ENCODE measurements around the gene RAB3D. TPM values are rescaled to one million over a fixed set of nuclear protein-coding genes. Genes with fewer than 3 reads are reported as not detected.

RAB3D gene
- total and polyA plus RNA-seq, 5 experiments from 2014 or later, result 0.80 to 4.9 (median 1.4) TPM

DNA sequence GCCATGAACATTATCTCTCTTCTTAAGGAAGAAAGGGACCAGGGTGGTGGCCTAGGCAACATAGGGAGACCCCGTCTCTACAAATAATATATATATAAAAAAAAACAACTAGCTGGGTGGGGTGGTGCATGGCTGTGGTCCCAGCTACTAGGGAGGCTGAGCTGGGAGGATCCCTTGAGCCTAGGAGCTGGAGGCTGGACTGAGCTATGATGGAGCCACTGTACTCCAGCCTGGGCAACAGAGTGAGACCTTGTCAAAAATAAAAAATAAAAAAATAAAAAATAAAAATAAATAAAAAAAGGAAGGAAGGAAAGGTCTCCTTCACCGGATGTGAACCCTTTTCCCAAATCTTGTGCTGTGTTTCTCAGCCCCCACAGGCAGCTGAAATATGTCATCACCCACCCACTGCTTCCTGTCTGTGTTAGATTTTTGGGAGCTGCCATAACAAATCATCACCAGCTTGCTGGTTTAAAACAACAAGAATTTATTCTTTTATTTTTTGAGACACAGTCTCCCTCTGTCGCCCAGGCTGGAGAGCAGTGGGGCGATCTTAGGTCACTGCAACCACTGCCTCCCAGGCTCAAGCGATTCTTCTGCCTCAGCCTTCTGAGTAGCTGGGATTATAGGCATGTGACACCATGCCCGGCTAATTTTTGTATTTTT, 53.0 kb downstream of the RAB3D start:
- no peak overlapping the region for H3K4me3 Mint-ChIP-seq
- POLR2A ChIA-PET, result interaction anchor here (0.7 kb wide), 1 partner anchor 265 kb away, joined by 6 read pairs; no protein-coding TSS in a partner anchor

DNA sequence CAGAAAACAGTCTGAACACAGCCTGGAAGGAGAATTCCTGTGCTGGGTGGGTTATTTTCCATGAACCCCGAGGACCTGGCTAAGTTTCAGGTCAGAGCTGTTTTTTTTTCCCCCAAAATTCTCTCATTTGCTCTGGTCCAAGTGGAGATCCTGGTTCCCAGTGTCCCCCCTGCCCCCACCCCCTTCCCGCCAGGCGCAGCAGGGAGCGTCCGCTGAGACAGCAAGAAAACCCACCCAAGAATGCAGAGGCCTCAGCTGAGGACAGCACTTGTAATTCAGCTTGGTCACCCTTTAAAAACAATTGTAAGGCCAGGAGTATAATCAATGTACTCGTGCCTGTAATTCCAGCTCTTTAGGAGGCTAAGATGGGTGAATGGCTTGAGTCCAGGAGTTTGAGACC, 54.9 kb downstream of the RAB3D start:
- Mint-ChIP-seq H3K9me3 (peaks cover 0 to 15% (median 5%) of the 10 kb centered on the region in 9 donors), H3K4me1 (peaks cover 3 to 12% (median 11%) of the 10 kb centered on the region in 4 donors), H3K4me3 (no peak overlapping the region), H3K36me3 (peaks cover 0 to 2% (median 0%) of the 10 kb centered on the region in 3 donors), H3K27me3 (peaks cover 12 to 66% (median 36%) of the 10 kb centered on the region in 5 donors), H3K27ac (no peak overlapping the region)
- DNase-seq (no peak), ATAC-seq (no peak)
- POLR2A ChIA-PET, result no interaction called here

More for the DNA sequence above, 53.0 kb downstream of the RAB3D start:
- Mint-ChIP-seq H3K36me3 (no peaks in the 10 kb centered on the region), H3K27me3 (peaks cover 16 to 77% (median 41%) of the 10 kb centered on the region in 5 donors), H3K27ac (no peak overlapping the region), H3K4me1 (peaks cover 0 to 5% (median 2%) of the 10 kb centered on the region in 4 donors), H3K9me3 (peaks cover 0 to 4% (median 0%) of the 10 kb centered on the region in 9 donors)
- DNase-seq (no peak), ATAC-seq (no peak)

DNA sequence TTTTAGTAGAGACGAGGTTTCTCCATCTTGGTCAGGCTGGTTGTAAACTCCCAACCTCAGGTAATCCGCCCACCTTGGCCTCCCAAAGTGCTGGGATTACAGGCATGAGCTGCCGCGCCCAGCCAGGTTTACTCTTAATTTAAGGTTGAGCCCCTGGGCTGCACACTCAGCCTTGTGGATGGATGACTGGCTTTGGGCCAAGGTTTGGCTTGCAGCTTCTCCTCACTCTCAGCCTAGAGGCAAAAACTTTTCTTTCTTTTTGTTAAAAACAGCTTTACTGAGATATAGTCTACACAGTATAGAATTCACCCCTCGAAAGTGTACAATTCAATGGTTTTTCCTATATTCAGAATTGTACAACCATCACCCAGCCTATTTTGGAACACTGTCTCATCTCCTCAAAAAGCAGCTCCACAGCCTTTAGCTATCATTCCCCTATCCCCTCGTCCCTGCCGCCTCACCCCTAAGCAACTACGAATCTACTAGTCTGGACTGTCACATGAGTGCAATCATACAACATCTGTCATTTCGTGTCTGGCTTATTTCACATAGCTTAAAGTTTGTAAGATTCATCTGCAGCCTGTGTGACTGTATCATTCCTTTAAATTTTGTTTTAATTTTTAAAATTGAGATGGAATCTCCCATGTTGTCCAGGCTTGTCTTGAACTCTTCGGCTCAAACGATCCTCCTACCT, 58.0 kb downstream of the RAB3D start:
- H3K4me1 Mint-ChIP-seq, result peaks cover 5 to 15% (median 14%) of the 10 kb centered on the region in 4 donors
- H3K4me3 Mint-ChIP-seq, result no peak overlapping the region
- DNase-seq (no peak), ATAC-seq (no peak)
- H3K27ac Mint-ChIP-seq, result no peak overlapping the region
- peaks cover 0 to 33% (median 9%) of the 10 kb centered on the region in 9 donors for H3K9me3 Mint-ChIP-seq
- H3K36me3 Mint-ChIP-seq, result peaks cover 0 to 2% (median 2%) of the 10 kb centered on the region in 3 donors
- H3K27me3 Mint-ChIP-seq, result peaks cover 3 to 55% (median 38%) of the 10 kb centered on the region in 5 donors
- POLR2A ChIA-PET, result interaction anchor here (0.7 kb wide), 1 partner anchor 201 kb away, joined by 3 read pairs; no protein-coding TSS in a partner anchor

DNA sequence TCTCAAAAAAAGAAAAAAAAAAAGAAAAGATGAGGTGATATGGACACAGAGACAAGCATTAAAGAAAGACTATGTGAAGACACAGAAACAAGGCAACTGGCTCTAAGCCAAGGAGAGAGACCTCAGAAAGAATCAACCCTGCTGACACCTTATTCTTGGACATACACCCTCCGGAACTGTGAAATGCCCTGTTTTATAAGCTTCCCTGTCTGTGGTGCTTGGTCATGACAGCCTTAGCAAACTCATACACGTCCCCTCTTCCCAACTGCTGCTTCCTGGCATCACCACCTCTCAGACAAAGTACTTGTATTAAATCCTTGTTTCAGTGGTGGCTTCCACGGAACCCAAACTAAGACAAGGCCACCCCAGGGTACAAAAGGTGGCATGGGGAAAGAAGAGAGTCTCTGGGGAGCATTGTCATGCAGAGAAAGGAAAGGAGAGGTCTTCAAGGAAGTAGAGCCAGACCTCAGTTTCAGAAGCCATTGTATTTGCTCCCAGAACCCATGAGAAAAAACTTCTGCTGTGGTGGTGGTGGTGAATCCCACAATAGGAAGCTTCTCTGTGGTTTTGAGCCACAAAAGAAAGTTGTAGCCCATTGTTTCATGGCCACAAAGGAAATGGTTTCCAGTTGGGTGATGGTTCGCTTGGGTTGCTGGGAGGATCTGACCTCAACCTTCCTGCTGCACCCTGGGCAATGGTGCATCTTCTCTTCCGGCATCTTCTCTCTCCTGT, 59.8 kb downstream of the RAB3D start:
- Mint-ChIP-seq H3K36me3 (peaks cover 0 to 2% (median 2%) of the 10 kb centered on the region in 3 donors), H3K27ac (peak overlapping the region in 9 of 10 donors; percentile 18 to 92 (median 38)), H3K9me3 (peaks cover 0 to 33% (median 9%) of the 10 kb centered on the region in 9 donors), H3K27me3 (peaks cover 9 to 59% (median 42%) of the 10 kb centered on the region in 5 donors), H3K4me1 (peaks cover 5 to 15% (median 14%) of the 10 kb centered on the region in 4 donors), H3K4me3 (peak overlapping the region; percentile 13 to 83 (median 56))
- DNase-seq, result peak in 8 of 10 donors; percentile 39 to 77 (median 64)
- POLR2A ChIA-PET, result interaction anchor here (0.6 to 0.9 kb wide), 7 partner anchors 18 to 1417 kb away, joined by 3 to 9 read pairs (median 4); partner anchors contain the start of gene SWSAP1
- ATAC-seq, result peak; percentile 93 to 97

DNA sequence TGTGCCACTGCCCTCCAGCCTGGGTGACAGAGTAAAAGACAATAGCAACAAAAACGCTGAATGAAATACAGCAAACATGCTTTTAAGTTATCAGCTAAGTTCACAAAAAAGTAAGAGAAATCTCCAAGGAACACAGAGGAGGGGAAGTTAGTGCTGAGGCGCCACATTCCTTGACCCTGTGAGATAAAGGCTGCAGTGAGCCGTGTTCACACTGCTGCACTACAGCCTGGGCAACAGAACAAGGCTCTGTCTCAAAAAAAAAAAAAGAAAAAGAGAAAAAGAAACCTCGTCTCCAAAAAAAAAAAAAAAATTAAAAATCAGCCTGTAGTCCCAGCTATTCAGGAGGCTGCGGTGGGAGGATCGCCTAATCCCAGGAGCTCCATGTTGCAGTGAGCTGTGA, 60.8 kb downstream of the RAB3D start:
- no peak overlapping the region for H3K27ac Mint-ChIP-seq

DNA sequence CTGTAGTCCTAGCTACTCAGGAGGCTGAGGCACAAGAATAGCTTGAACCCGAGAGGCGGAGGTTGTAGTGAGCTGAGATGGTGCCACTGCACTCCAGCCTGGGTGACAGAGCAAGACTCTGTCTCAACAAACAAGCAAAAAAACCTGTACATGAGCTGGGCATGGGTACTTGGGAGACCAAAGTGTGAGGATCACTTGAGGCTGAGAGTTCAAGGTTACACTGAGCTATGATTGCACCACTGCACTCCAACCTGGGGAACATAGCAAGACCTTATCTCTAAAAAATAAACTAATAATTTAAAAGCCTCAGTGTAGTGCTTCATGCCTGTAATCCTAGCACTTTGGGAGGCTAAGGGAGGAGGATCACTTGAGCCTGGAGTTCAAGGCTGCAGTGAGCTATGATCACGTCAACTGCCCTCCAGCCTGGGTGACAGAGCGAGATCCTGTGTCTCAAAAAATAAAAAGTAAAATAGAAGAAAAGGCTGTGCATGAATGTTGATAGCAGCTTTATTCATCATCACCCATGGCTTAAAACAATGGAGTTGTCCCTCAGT, 64.8 kb downstream of the RAB3D start:
- peaks cover 0 to 2% (median under 1%) of the 10 kb centered on the region in 3 donors for H3K36me3 Mint-ChIP-seq
- DNase-seq (no peak), ATAC-seq (no peak)
- H3K27ac Mint-ChIP-seq, result no peak overlapping the region
- H3K4me3 Mint-ChIP-seq, result no peak overlapping the region
- H3K9me3 Mint-ChIP-seq, result peaks cover 0 to 23% (median 4%) of the 10 kb centered on the region in 9 donors
- H3K27me3 Mint-ChIP-seq, result peaks cover 11 to 57% (median 29%) of the 10 kb centered on the region in 5 donors
- H3K4me1 Mint-ChIP-seq, result peaks cover 3 to 4% (median 4%) of the 10 kb centered on the region in 4 donors
- POLR2A ChIA-PET, result no interaction called here

More for the DNA sequence above, 60.8 kb downstream of the RAB3D start:
- DNase-seq (no peak), ATAC-seq (no peak)
- peak overlapping the region in 2 of 10 donors; percentile 14 to 33 for H3K4me3 Mint-ChIP-seq
- peaks cover 0 to 2% (median 2%) of the 10 kb centered on the region in 3 donors for H3K36me3 Mint-ChIP-seq
- peaks cover 6 to 61% (median 41%) of the 10 kb centered on the region in 5 donors for H3K27me3 Mint-ChIP-seq
- POLR2A ChIA-PET, result interaction anchor here (0.6 kb wide), 2 partner anchors 102 to 377 kb away, joined by 4 read pairs; no protein-coding TSS in a partner anchor
- peaks cover 0 to 33% (median 9%) of the 10 kb centered on the region in 9 donors for H3K9me3 Mint-ChIP-seq
- H3K4me1 Mint-ChIP-seq, result peaks cover 5 to 15% (median 14%) of the 10 kb centered on the region in 4 donors

DNA sequence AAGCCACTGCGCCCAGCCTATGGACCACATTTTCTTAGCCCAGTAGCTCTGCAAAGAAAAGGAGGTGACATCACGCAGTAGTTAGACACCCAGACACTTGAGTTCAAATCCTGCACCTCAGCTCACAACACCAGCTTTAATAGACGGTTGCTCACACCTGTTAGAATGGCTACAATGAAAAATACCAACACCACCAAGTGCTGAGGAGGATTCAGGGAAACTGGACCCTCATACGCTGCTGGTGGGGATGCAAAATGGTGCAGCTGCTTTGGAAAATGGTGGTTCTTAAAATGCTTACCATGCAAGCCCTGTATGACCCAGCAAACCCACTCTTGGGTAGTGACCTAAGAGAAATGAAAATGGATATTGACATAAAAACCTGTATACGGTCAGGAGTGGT, 65.5 kb downstream of the RAB3D start:
- peaks cover 0 to 17% (median 0%) of the 10 kb centered on the region in 9 donors for H3K9me3 Mint-ChIP-seq
- ATAC-seq, result no peak
- H3K27me3 Mint-ChIP-seq, result peaks cover 15 to 61% (median 29%) of the 10 kb centered on the region in 5 donors
- DNase-seq, result no peak
- H3K36me3 Mint-ChIP-seq, result peaks cover 0 to 2% (median 0%) of the 10 kb centered on the region in 3 donors
- peak overlapping the region in 1 of 10 donors; percentile 67 for H3K27ac Mint-ChIP-seq
- POLR2A ChIA-PET, result no interaction called here
- peaks cover 0 to 2% (median under 1%) of the 10 kb centered on the region in 4 donors for H3K4me1 Mint-ChIP-seq
- H3K4me3 Mint-ChIP-seq, result no peak overlapping the region

DNA sequence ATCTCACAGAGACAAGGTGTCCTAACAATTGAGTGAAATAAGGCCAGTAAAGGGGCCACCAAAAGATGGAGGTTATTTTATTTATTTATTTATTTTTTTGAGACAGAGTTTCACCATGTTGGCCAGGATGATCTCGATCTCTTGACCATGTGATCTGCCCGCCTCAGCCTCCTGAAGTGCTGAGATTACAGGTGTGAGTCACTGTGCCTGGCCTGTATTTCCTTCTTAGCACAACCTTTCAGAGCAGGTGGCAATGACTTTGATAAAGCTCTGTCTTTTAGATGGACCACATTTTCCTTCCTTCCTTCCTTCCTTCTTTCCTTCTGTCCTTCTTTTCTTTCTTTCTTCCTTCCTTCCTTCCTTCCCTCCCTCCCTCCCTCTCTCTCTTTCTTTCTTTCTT, 66.2 kb downstream of the RAB3D start:
- Mint-ChIP-seq H3K9me3 (peaks cover 0 to 16% (median 0%) of the 10 kb centered on the region in 9 donors), H3K27ac (peak overlapping the region in 1 of 10 donors; percentile 67), H3K36me3 (peaks cover 0 to 2% (median 0%) of the 10 kb centered on the region in 3 donors), H3K27me3 (peaks cover 18 to 65% (median 32%) of the 10 kb centered on the region in 5 donors), H3K4me3 (no peak overlapping the region), H3K4me1 (peaks cover 0 to 6% (median under 1%) of the 10 kb centered on the region in 4 donors)
- POLR2A ChIA-PET, result no interaction called here
- ATAC-seq (no peak), DNase-seq (no peak)

Other genes starting within 250 kb of the RAB3D start
- gene SPC24, start 183.9 kb downstream of the RAB3D start, total RNA-seq, result 1 to 10 TPM; 1.5 to 1.7 TPM
- gene SPC24, start 183.9 kb downstream of the RAB3D start, polyA plus RNA-seq, result under 1 TPM in 2 of 3 donors, not detected in 1; 0.16 to 0.47 TPM
- under 1 TPM; 0.23 to 0.36 TPM for gene KANK2, start 142.1 kb downstream of the RAB3D start, total RNA-seq
- gene KANK2, start 142.1 kb downstream of the RAB3D start, polyA plus RNA-seq, result not detected
- gene ANGPTL8, start 100.0 kb downstream of the RAB3D start, total RNA-seq, result not detected
- gene ANGPTL8, start 100.0 kb downstream of the RAB3D start, polyA plus RNA-seq, result not detected
- under 1 TPM; 0.16 to 0.34 TPM for gene DOCK6, start 77.1 kb downstream of the RAB3D start, total RNA-seq
- gene DOCK6, start 77.1 kb downstream of the RAB3D start, polyA plus RNA-seq, result not detected
- gene TSPAN16, start 43.5 kb downstream of the RAB3D start, total RNA-seq, result not detected
- not detected for gene TSPAN16, start 43.5 kb downstream of the RAB3D start, polyA plus RNA-seq
- gene TMEM205, start 6.6 kb upstream of the RAB3D start, total RNA-seq, result 10 to 100 TPM; 22.9 to 25.8 TPM
- 10 to 100 TPM; 56.6 to 76.1 (median 66.8) TPM for gene TMEM205, start 6.6 kb upstream of the RAB3D start, polyA plus RNA-seq
- gene CCDC159, start 6.9 kb upstream of the RAB3D start, total RNA-seq, result 10 to 100 TPM; 59.9 to 61.6 TPM
- 10 to 100 TPM; 13.7 to 16.8 (median 15.0) TPM for gene CCDC159, start 6.9 kb upstream of the RAB3D start, polyA plus RNA-seq
- 1 to 10 TPM; 8.4 to 8.7 TPM for gene PLPPR2, start 15.8 kb upstream of the RAB3D start, total RNA-seq
- under 1 TPM; 0.22 to 0.33 (median 0.30) TPM for gene PLPPR2, start 15.8 kb upstream of the RAB3D start, polyA plus RNA-seq
- gene SWSAP1, start 35.0 kb upstream of the RAB3D start, total RNA-seq, result 1 to 10 TPM; 5.6 to 5.7 TPM
- 1 to 10 TPM; 4.3 to 5.8 (median 4.7) TPM for gene SWSAP1, start 35.0 kb upstream of the RAB3D start, polyA plus RNA-seq
- gene EPOR, start 44.7 kb upstream of the RAB3D start, total RNA-seq, result 1 to 10 TPM; 5.1 to 6.2 TPM
- 1 to 10 TPM; 5.1 to 6.9 (median 5.9) TPM for gene EPOR, start 44.7 kb upstream of the RAB3D start, polyA plus RNA-seq
- gene RGL3, start 79.7 kb upstream of the RAB3D start, total RNA-seq, result not detected
- gene RGL3, start 79.7 kb upstream of the RAB3D start, polyA plus RNA-seq, result not detected
- gene ODAD3, start 95.5 kb upstream of the RAB3D start, total RNA-seq, result not detected
- not detected for gene ODAD3, start 95.5 kb upstream of the RAB3D start, polyA plus RNA-seq
- 100 to 1,000 TPM; 252 to 262 TPM for gene PRKCSH, start 96.0 kb upstream of the RAB3D start, total RNA-seq
- 10 to 100 TPM; 23.5 to 58.7 (median 28.0) TPM for gene PRKCSH, start 96.0 kb upstream of the RAB3D start, polyA plus RNA-seq
- not detected for gene ELAVL3, start 141.4 kb upstream of the RAB3D start, total RNA-seq
- gene ELAVL3, start 141.4 kb upstream of the RAB3D start, polyA plus RNA-seq, result not detected
- 10 to 100 TPM; 15.3 to 18.1 TPM for gene ZNF653, start 166.2 kb upstream of the RAB3D start, total RNA-seq
- 1 to 10 TPM; 1.4 to 2.9 (median 1.7) TPM for gene ZNF653, start 166.2 kb upstream of the RAB3D start, polyA plus RNA-seq
- gene ECSIT, start 189.5 kb upstream of the RAB3D start, total RNA-seq, result 10 to 100 TPM; 47.1 to 50.8 TPM
- gene ECSIT, start 189.5 kb upstream of the RAB3D start, polyA plus RNA-seq, result 10 to 100 TPM; 34.3 to 40.1 (median 35.4) TPM
- not detected for gene CNN1, start 199.2 kb upstream of the RAB3D start, total RNA-seq
- gene CNN1, start 199.2 kb upstream of the RAB3D start, polyA plus RNA-seq, result not detected
- gene ELOF1, start 219.6 kb upstream of the RAB3D start, total RNA-seq, result 10 to 100 TPM; 41.0 to 42.8 TPM
- gene ELOF1, start 219.6 kb upstream of the RAB3D start, polyA plus RNA-seq, result 10 to 100 TPM; 71.4 to 91.0 (median 90.6) TPM
- gene ACP5, start 238.0 kb upstream of the RAB3D start, total RNA-seq, result 10 to 100 TPM; 13.8 to 14.8 TPM
- gene ACP5, start 238.0 kb upstream of the RAB3D start, polyA plus RNA-seq, result 10 to 100 TPM in 2 of 3 donors, 1 to 10 TPM in 1; 8.4 to 14.2 (median 12.0) TPM